Stimulated activated CD8-positive, alpha-beta memory T cell treated with anti-CD3 and anti-CD28 coated beads, Interleukin-7, amount 100 ng/mL, for 24 hours (primary cell): Measurements from ENCODE around the gene HENMT1.
"Not testable (repeated sequence)": the region's sequence is repeated elsewhere in the genome, so short reads cannot be mapped to it uniquely, and the experiment has no call there.

ENCODE experiments used
- DNase-seq: peaks from one replicate; pipeline ENCODE4 v3.0.0-alpha.2; 2020; ENCODE audit warnings: low read depth

Gene HENMT1

GRCh38 chr1:108661030-108661609 is at the start of gene HENMT1:
HENMT1 (minus strand) TSS chr1:108661093; CDS start chr1:108659884, 1,209 bp downstream.
- peak; percentile 52 for DNase-seq

- DNase-seq, result peak; percentile 22
These were observed 48.1 kb upstream of the HENMT1 start for GRCh38 chr1:108708691-108709660.

GRCh38 chr1:108706643-108707042 is 45.8 kb upstream of the HENMT1 start:
- no peak for DNase-seq

- DNase-seq, result no peak
These were observed 43.6 kb upstream of the HENMT1 start for GRCh38 chr1:108704496-108704895.

- DNase-seq, result no peak
These were observed 43.0 kb upstream of the HENMT1 start for GRCh38 chr1:108703939-108704338.

GRCh38 chr1:108702109-108702508 is 41.2 kb upstream of the HENMT1 start:
- DNase-seq, result not testable (repeated sequence)

- DNase-seq, result no peak
These were observed 40.4 kb upstream of the HENMT1 start for GRCh38 chr1:108701176-108701849.

GRCh38 chr1:108699375-108700332 is 38.8 kb upstream of the HENMT1 start:
- no peak for DNase-seq

GRCh38 chr1:108695535-108695934 is 34.6 kb upstream of the HENMT1 start:
- no peak for DNase-seq

GRCh38 chr1:108692724-108693655 is 32.1 kb upstream of the HENMT1 start:
- DNase-seq, result peak; percentile 43

- peak; percentile 92 for DNase-seq
These were observed 31.2 kb upstream of the HENMT1 start, which contains the start of gene PRPF38B for GRCh38 chr1:108691942-108692723. PRPF38B (plus strand) TSS chr1:108692310; CDS start chr1:108692592, 282 bp downstream.

GRCh38 chr1:108691128-108691941 is 30.4 kb upstream of the HENMT1 start:
- DNase-seq, result no peak

GRCh38 chr1:108686614-108687313 is 25.9 kb upstream of the HENMT1 start:
- DNase-seq, result no peak

- DNase-seq, result no peak
These were observed 24.6 kb upstream of the HENMT1 start for GRCh38 chr1:108685529-108685928.

GRCh38 chr1:108681701-108682100 is 20.8 kb upstream of the HENMT1 start:
- DNase-seq, result not testable (repeated sequence)

- DNase-seq, result no peak
These were observed 18.8 kb upstream of the HENMT1 start for GRCh38 chr1:108679586-108680213.

GRCh38 chr1:108678706-108679105 is 17.8 kb upstream of the HENMT1 start:
- no peak for DNase-seq
